ENCODE measurements around the gene KCNMB3. TPM values are rescaled to one million over a fixed set of nuclear protein-coding genes. Genes with fewer than 3 reads are reported as not detected.

The KCNMB3 gene
- total and polyA plus RNA-seq, 2 of the 13 experiments (the other 11 are each of a cell fraction or from before 2014, with no cell fraction given) = 4.3 to 7.1 TPM

- no peak for TF ChIP-seq AHDC1 (CRISPR knock-in tag; IDR thresholded peaks at IDR 0.05; ENCODE audit: borderline replicate concordance)
- no peak for TF ChIP-seq HOXA9 (CRISPR knock-in tag; IDR thresholded peaks at IDR 0.05; ENCODE audit: borderline replicate concordance)
- TF ChIP-seq SP4 (CRISPR knock-in tag; IDR thresholded peaks at IDR 0.05) = peak; percentile 65
- no peak for TF ChIP-seq CENPT (CRISPR knock-in tag; IDR thresholded peaks at IDR 0.05; ENCODE audit: low read depth)
- no peak for TF ChIP-seq HMG20B (CRISPR knock-in tag; conservative IDR thresholded peaks at IDR 0.05)
- TF ChIP-seq HIVEP1 (CRISPR knock-in tag; IDR thresholded peaks at IDR 0.05) = no peak
- TF ChIP-seq, protein P1, sequence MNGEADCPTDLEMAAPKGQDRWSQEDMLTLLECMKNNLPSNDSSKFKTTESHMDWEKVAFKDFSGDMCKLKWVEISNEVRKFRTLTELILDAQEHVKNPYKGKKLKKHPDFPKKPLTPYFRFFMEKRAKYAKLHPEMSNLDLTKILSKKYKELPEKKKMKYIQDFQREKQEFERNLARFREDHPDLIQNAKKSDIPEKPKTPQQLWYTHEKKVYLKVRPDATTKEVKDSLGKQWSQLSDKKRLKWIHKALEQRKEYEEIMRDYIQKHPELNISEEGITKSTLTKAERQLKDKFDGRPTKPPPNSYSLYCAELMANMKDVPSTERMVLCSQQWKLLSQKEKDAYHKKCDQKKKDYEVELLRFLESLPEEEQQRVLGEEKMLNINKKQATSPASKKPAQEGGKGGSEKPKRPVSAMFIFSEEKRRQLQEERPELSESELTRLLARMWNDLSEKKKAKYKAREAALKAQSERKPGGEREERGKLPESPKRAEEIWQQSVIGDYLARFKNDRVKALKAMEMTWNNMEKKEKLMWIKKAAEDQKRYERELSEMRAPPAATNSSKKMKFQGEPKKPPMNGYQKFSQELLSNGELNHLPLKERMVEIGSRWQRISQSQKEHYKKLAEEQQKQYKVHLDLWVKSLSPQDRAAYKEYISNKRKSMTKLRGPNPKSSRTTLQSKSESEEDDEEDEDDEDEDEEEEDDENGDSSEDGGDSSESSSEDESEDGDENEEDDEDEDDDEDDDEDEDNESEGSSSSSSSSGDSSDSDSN (CRISPR knock-in tag; IDR thresholded peaks at IDR 0.05) = peak; percentile 83; the same call in 1 of the 2 replicates
- TF ChIP-seq MTA3 (CRISPR knock-in tag; IDR thresholded peaks at IDR 0.05) = no peak
- TF ChIP-seq ZNF616 (CRISPR knock-in tag; IDR thresholded peaks at IDR 0.05; ENCODE audit: low read depth) = no peak
- TF ChIP-seq EZH2 (conservative IDR thresholded peaks at IDR 0.05; ENCODE audit: low read depth, low read length) = no peak
- TF ChIP-seq ZNF275 (CRISPR knock-in tag; IDR thresholded peaks at IDR 0.05; ENCODE audit: borderline replicate concordance) = peak; percentile 50; the same call in 1 of the 2 replicates
- TF ChIP-seq MTF1 (CRISPR knock-in tag; IDR thresholded peaks at IDR 0.05) = no peak
- peak; percentile 78; the same call in 1 of the 2 replicates for TF ChIP-seq BORCS8-MEF2B (CRISPR knock-in tag; IDR thresholded peaks at IDR 0.05)
- TF ChIP-seq, protein P2, sequence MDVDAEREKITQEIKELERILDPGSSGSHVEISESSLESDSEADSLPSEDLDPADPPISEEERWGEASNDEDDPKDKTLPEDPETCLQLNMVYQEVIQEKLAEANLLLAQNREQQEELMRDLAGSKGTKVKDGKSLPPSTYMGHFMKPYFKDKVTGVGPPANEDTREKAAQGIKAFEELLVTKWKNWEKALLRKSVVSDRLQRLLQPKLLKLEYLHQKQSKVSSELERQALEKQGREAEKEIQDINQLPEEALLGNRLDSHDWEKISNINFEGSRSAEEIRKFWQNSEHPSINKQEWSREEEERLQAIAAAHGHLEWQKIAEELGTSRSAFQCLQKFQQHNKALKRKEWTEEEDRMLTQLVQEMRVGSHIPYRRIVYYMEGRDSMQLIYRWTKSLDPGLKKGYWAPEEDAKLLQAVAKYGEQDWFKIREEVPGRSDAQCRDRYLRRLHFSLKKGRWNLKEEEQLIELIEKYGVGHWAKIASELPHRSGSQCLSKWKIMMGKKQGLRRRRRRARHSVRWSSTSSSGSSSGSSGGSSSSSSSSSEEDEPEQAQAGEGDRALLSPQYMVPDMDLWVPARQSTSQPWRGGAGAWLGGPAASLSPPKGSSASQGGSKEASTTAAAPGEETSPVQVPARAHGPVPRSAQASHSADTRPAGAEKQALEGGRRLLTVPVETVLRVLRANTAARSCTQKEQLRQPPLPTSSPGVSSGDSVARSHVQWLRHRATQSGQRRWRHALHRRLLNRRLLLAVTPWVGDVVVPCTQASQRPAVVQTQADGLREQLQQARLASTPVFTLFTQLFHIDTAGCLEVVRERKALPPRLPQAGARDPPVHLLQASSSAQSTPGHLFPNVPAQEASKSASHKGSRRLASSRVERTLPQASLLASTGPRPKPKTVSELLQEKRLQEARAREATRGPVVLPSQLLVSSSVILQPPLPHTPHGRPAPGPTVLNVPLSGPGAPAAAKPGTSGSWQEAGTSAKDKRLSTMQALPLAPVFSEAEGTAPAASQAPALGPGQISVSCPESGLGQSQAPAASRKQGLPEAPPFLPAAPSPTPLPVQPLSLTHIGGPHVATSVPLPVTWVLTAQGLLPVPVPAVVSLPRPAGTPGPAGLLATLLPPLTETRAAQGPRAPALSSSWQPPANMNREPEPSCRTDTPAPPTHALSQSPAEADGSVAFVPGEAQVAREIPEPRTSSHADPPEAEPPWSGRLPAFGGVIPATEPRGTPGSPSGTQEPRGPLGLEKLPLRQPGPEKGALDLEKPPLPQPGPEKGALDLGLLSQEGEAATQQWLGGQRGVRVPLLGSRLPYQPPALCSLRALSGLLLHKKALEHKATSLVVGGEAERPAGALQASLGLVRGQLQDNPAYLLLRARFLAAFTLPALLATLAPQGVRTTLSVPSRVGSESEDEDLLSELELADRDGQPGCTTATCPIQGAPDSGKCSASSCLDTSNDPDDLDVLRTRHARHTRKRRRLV (CRISPR knock-in tag; IDR thresholded peaks at IDR 0.05) = no peak
Observed at GRCh38 chr3:179260949-179261765, 10.2 kb upstream of the KCNMB3 start (continued).

All from HepG2 (cell line).